Measurements from ENCODE around the gene SFTA2. TPM values are rescaled to one million over a fixed set of nuclear protein-coding genes. Genes with fewer than 3 reads are reported as not detected.

Gene SFTA2
- total and polyA plus RNA-seq, 2 of the 8 experiments (the other 6 are each of a cell fraction or from before 2014, with no cell fraction given): not detected

DNA sequence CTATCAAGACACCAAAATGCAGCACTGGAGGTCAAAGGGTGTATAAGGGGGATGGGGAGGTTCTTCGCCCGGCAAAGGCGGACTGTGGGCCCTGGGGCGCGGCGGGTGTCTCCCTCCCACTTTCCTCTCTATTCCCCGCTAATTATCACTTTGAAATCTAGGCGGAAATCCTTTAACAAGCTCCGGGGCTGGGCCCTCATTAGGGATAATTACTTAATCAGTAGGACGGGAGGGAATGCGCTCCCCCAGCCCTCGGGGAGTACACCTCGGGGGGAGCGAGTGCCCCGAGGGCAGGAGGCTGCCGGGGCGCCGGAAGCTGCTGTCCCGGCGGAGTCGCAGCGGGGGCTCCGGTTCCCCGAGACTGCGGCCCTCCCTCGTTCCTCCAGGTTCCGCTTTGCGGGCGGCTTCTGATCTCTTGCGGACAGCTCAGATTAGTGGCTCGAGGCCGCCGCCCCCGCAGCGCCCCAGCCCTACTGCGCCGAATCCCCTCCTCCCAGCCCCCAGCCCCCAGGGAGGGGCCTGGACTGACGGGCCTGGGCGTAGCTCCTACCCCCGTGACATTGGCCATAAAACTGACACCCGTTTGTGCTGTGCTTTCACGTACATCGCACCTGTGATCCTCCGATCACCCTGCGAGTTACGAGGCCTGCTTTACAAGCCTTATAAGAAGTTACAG, 23.5 kb upstream of the SFTA2 start:
- Histone ChIP-seq H3K27ac (ENCODE audit: low read depth, low read length) (no peak overlapping the region), H2BK15ac (ENCODE audit: low read length) (peak overlapping the region; percentile 97; the same call in 1 of the 2 replicates), H4K20me1 (replicated peaks in 1 of 2; ENCODE audit: control insufficient read depth in 1 of 2, insufficient read depth in 2 of 2, low read length in 2 of 2) (no peaks in the 10 kb centered on the region), H3K18ac (ENCODE audit: extremely low read depth, low read length) (peak overlapping the region; percentile 71; the same call in 1 of the 2 replicates), H3K4me1 (replicated peaks in 1 of 4; ENCODE audit: control insufficient read depth in 3 of 4, insufficient read depth in 4 of 4, low read length in 3 of 4) (peaks cover 3 to 4% (median 4%) of the 10 kb centered on the region in 4 experiments; a peak in 4 of 7 replicates), H2BK12ac (ENCODE audit: low read depth, low read length) (no peak overlapping the region), H3K4ac (replicated peaks; ENCODE audit: insufficient read length, low read depth, low read length) (no peak overlapping the region), H2AK5ac (ENCODE audit: low read depth, low read length) (no peak overlapping the region), H3K23me2 (ENCODE audit: low read depth, low read length) (peaks cover 6% of the 10 kb centered on the region; the same call in 1 of the 2 replicates), H3K79me2 (ENCODE audit: control insufficient read depth in 1 of 2, insufficient read depth in 2 of 2, low read length in 2 of 2) (no peaks in the 10 kb centered on the region), H4K91ac (replicated peaks; ENCODE audit: insufficient read length, low read length) (peak overlapping the region; percentile 70), H3K14ac (ENCODE audit: insufficient read length) (no peak overlapping the region), H2BK120ac (replicated peaks; ENCODE audit: low read depth, low read length) (peak overlapping the region; percentile 66), H3K79me1 (ENCODE audit: low read depth, low read length) (no peaks in the 10 kb centered on the region), H3K23ac (ENCODE audit: insufficient read length) (no peak overlapping the region), H3K36me3 (ENCODE audit: control insufficient read depth in 2 of 4, insufficient read depth in 4 of 4, low read length in 3 of 4) (no peaks in the 10 kb centered on the region), H3K4me2 (ENCODE audit: insufficient read depth in 1 of 2, low read depth in 2 of 2, low read length in 2 of 2) (peak overlapping the region; percentile 66 to 81), H2BK20ac (ENCODE audit: low read length) (no peak overlapping the region), H2BK5ac (ENCODE audit: low read depth, low read length) (no peak overlapping the region; the same call in 1 of the 2 replicates), H3K56ac (replicated peaks; ENCODE audit: insufficient read length, low read depth, low read length) (peak overlapping the region; percentile 6), H4K5ac (ENCODE audit: insufficient read length, low read depth, low read length) (no peak overlapping the region), H3K27me3 (replicated peaks in 1 of 4; ENCODE audit: control insufficient read depth in 3 of 4, extremely low read depth in 1 of 4, insufficient read depth in 3 of 4, low read length in 3 of 4) (peaks cover 0 to 13% (median 10%) of the 10 kb centered on the region in 4 experiments; a peak in 5 of 7 replicates), H4K8ac (ENCODE audit: extremely low read depth, insufficient read depth, low read length) (peak overlapping the region; percentile 86; the same call in 1 of the 2 replicates), H3K4me3 (ENCODE audit: extremely low read depth in 1 of 4, insufficient read depth in 2 of 4, low read depth in 3 of 4, low read length in 4 of 4) (peak overlapping the region; percentile 47 to 64 (median 54)), H3K9me3 (ENCODE audit: insufficient read depth in 2 of 2, low read depth in 1 of 2, low read length in 1 of 2) (no peaks in the 10 kb centered on the region), H2AFZ (ENCODE audit: low read length) (peak overlapping the region; percentile 71; the same call in 1 of the 2 replicates), H3K9ac (replicated peaks in 1 of 4; ENCODE audit: extremely low read depth in 1 of 4, low read depth in 3 of 4, low read length in 3 of 4) (peak overlapping the region in 1 of 4 experiments; percentile 8; a peak in 1 of 7 replicates)
- ChIA-PET POLR2A (ENCODE audit: partially characterized antibody) (interaction anchor here (0.6 to 1.7 kb wide), 8 partner anchors 10 to 230 kb away, joined by 3 to 5 read pairs (median 4); partner anchors contain the start of genes GTF2H4 and MUCL3), CTCF (ENCODE audit: partially characterized antibody) (interaction anchor here (0.8 to 2.6 kb wide), 13 partner anchors 11 to 133 kb away, joined by 3 to 9 read pairs (median 3); partner anchors contain the start of genes MUC21 and VARS2)
- DNase-seq (ENCODE audit: low read depth in 1 of 2, low spot score in 2 of 2): peak; percentile 31 to 84
- WGBS, 2 experiments (ENCODE audit: extremely low coverage in 1 of 2, insufficient coverage in 1 of 2, insufficient read length in 1 of 2, insufficient replicate concordance in 2 of 2, low coverage in 1 of 2, low lambda C conversion rate in 2 of 2, missing lambda C conversion rate in 1 of 2): 8% methylated on average over 45 of the region's 46 CpGs; no CpG with 5 or more reads in 1 of the 2 experiments
- FAIRE-seq: no peak
- TF ChIP-seq SIRT6 (IDR thresholded peaks at IDR 0.05; ENCODE audit: low read length): no peak
- peak; percentile 85; the same call in 1 of the 2 replicates for TF ChIP-seq GABPA (IDR thresholded peaks at IDR 0.05; ENCODE audit: borderline replicate concordance, insufficient read depth, low read length)
- TF ChIP-seq ATF3 (IDR thresholded peaks at IDR 0.05; ENCODE audit: insufficient read depth, low read depth, low read length): no peak
- 0 out of 2 replicates have a peak, but pooled peaks have one; percentile 14 for TF ChIP-seq SUZ12 (IDR thresholded peaks at IDR 0.05; ENCODE audit: low read length)
- TF ChIP-seq ZNF274 (IDR thresholded peaks at IDR 0.05; ENCODE audit: borderline replicate concordance, extremely low read depth, low read length): no peak
- TF ChIP-seq RXRA (IDR thresholded peaks at IDR 0.05; ENCODE audit: insufficient read depth, low read depth, low read length): no peak
- no peak for TF ChIP-seq CEBPB (IDR thresholded peaks at IDR 0.05; ENCODE audit: low read depth, low read length)
- no peak for TF ChIP-seq BCL11A (IDR thresholded peaks at IDR 0.05; ENCODE audit: low read depth in 2 of 2, low read length in 2 of 2)
- no peak for TF ChIP-seq HDAC6 (IDR thresholded peaks at IDR 0.05; ENCODE audit: low read depth, low read length)
- TF ChIP-seq YY1 (IDR thresholded peaks at IDR 0.05; ENCODE audit: low read depth, low read length): no peak
- no peak for TF ChIP-seq SAP30 (IDR thresholded peaks at IDR 0.05; ENCODE audit: insufficient read depth, insufficient replicate concordance, low read length)
